Activated CD8-positive, alpha-beta T cell treated with anti-CD3 and anti-CD28 coated beads for 36 hours (primary cell): ENCODE measurements around the gene ADAMTS4. TPM values are rescaled to one million over a fixed set of nuclear protein-coding genes. Genes with fewer than 3 reads are reported as not detected.

Experiments
- ATAC-seq: fragments of 200-7000 bp; cut with Tn5 transposase; one replicate; pipeline ENCODE4 v1.10.0; 2021; ENCODE audit warnings: mild to moderate bottlenecking, moderate library complexity
- CTCF ChIA-PET: fragments of 350-600 bp; sonication (Branson Sonifier 250); formaldehyde crosslinking; loops from one replicate; lab custom pipeline; 2021; ENCODE audit warnings: antibody characterized with exemption; lab: Charles Lee
- POLR2A ChIA-PET: fragments of 350-600 bp; sonication (Branson Sonifier 250); formaldehyde crosslinking; loops from one replicate; lab custom pipeline; 2021; ENCODE audit warnings: antibody characterized with exemption; lab: Charles Lee
- DNase-seq: peaks from one replicate; pipeline ENCODE4 v3.0.0-alpha.2; 2020
- H3K27ac Mint-ChIP-seq: one replicate; pipeline ENCODE4 v1.8.0; 2021; ENCODE audit warnings: mild to moderate bottlenecking, mixed read lengths
- H3K27me3 Mint-ChIP-seq: one replicate; pipeline ENCODE4 v1.8.0; 2021; ENCODE audit warnings: mixed read lengths
- H3K36me3 Mint-ChIP-seq: one replicate; pipeline ENCODE4 v1.8.0; 2021; ENCODE audit warnings: low read depth, mixed read lengths
- H3K4me1 Mint-ChIP-seq: one replicate; pipeline ENCODE4 v1.8.0; 2021; ENCODE audit warnings: low read depth, mixed read lengths
- H3K4me3 Mint-ChIP-seq: one replicate; pipeline ENCODE4 v1.8.0; 2021; ENCODE audit warnings: mild to moderate bottlenecking, moderate library complexity, mixed read lengths
- H3K9me3 Mint-ChIP-seq: one replicate; pipeline ENCODE4 v1.8.0; 2021; ENCODE audit warnings: mixed read lengths
- intact Hi-C: fragments of 100-400 bp; cut with micrococcal nuclease; formaldehyde crosslinking; loops from one replicate; pipeline ENCODE4 v1.10.0; 2022
- total RNA-seq, 2 experiments: library from RNA; stranded (reverse); gene quantifications; one replicate each; pipeline ENCODE4 v1.2.3, GENCODE V29; 2021
- TF ChIP-seq, protein P1 (sequence below): fragments of 200-600 bp; IDR thresholded peaks from one replicate; pipeline ENCODE4 v1.8.0; 2022; ENCODE audit warnings: antibody characterized with exemption, mild to moderate bottlenecking

Gene ADAMTS4
- total RNA-seq, 2 experiments from 2014 or later: 1.1 to 1.8 TPM

DNA sequence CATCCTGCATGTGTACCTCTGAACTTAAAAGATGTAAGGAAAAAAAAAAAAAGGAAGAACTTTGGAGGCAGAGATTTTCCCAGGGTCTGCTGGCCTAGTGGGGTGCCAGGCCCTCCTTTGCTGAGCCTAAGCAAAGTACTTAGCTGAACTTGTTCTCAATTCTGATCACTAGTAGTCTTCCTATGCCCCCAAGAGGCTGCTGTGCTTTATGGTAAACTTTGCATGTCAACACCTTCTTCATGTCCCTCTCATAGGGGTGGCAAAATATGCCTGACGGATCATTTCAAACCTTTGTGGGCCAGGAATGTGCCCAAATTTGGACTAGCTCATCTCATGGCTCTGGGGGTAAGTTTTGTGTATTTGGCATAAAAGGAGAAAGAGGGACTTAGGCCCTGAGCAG lies 41.0 kb downstream of the ADAMTS4 start:
- Mint-ChIP-seq H3K27ac (peak overlapping the region; percentile 9), H3K36me3 (peaks cover 23% of the 10 kb centered on the region), H3K27me3 (no peaks in the 10 kb centered on the region), H3K4me3 (no peak overlapping the region), H3K4me1 (peaks cover 52% of the 10 kb centered on the region), H3K9me3 (no peaks in the 10 kb centered on the region)
- CTCF ChIA-PET: interaction anchor here (0.9 to 1.7 kb wide), 10 partner anchors 8 to 86 kb away, joined by 3 to 7 read pairs (median 4); partner anchors contain the start of genes NIT1, PFDN2, PPOX and TOMM40L
- POLR2A ChIA-PET: interaction anchor here (0.6 to 2.4 kb wide), 6 partner anchors 9 to 98 kb away, joined by 3 to 15 read pairs (median 3); partner anchors contain the start of gene PPOX
- DNase-seq (no peak), ATAC-seq (no peak)
- TF ChIP-seq, protein P1, sequence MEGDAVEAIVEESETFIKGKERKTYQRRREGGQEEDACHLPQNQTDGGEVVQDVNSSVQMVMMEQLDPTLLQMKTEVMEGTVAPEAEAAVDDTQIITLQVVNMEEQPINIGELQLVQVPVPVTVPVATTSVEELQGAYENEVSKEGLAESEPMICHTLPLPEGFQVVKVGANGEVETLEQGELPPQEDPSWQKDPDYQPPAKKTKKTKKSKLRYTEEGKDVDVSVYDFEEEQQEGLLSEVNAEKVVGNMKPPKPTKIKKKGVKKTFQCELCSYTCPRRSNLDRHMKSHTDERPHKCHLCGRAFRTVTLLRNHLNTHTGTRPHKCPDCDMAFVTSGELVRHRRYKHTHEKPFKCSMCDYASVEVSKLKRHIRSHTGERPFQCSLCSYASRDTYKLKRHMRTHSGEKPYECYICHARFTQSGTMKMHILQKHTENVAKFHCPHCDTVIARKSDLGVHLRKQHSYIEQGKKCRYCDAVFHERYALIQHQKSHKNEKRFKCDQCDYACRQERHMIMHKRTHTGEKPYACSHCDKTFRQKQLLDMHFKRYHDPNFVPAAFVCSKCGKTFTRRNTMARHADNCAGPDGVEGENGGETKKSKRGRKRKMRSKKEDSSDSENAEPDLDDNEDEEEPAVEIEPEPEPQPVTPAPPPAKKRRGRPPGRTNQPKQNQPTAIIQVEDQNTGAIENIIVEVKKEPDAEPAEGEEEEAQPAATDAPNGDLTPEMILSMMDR: no peak
- intact Hi-C loops: no loop called here

DNA sequence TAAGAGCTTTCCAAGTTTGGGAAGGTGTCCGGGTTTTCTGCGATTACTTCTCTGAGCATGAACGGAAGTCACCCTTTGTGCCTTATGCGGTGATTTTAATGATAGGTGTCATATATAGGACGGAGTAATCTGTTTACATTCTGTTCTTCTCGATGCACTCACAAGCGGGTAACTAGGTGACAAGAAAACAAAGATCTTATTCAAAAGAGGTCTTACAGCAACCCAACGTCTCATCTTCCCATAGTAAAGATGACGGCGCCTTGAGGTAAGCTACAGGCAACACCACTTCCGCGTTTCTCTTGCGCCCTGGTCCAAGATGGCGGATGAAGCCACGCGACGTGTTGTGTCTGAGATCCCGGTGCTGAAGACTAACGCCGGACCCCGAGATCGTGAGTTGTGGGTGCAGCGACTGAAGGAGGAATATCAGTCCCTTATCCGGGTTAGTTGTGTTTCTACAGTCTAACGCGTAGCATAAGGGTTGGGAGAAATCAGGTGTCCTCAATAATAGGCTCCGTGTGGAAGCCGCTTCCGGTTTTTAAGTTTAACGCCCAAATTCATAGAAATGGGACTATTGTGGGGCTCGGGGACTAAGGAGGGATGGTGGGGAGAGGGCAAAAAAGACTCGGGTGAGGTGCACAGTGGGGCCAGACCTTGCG lies 45.0 kb downstream of the ADAMTS4 start, which contains the start of gene UFC1:
Gene UFC1 (plus strand): TSS at position 297 of the 656 bp plus-strand sequence. CDS start 20 bp downstream, at position 317.
- Mint-ChIP-seq H3K4me1 (peaks cover 19% of the 10 kb centered on the region), H3K36me3 (peaks cover 12% of the 10 kb centered on the region), H3K4me3 (peak within 1 kb of the TSS; percentile 95), H3K9me3 (no peaks in the 10 kb centered on the region), H3K27me3 (no peaks in the 10 kb centered on the region), H3K27ac (peak within 1 kb of the TSS; percentile 99)
- TF ChIP-seq, protein P1: no peak
- peak; percentile 95 for ATAC-seq
- CTCF ChIA-PET: interaction anchor here (0.7 to 5.5 kb wide), 6 partner anchors 11 to 317 kb away, joined by 3 to 50 read pairs (median 4); partner anchors contain the start of genes PPOX and TOMM40L
- DNase-seq: peak; percentile 90
- intact Hi-C loops: no loop called here
- POLR2A ChIA-PET: interaction anchor here (0.6 to 4.1 kb wide), 18 partner anchors 11 to 181 kb away, joined by 3 to 34 read pairs (median 4); partner anchors contain the start of genes ARHGAP30, B4GALT3, DEDD and PPOX

- POLR2A ChIA-PET: interaction anchor here (0.6 to 4.1 kb wide), 18 partner anchors 12 to 180 kb away, joined by 3 to 34 read pairs (median 4); partner anchors contain the start of genes ARHGAP30, B4GALT3, DEDD and PPOX
- peak overlapping the region; percentile 95 for H3K4me3 Mint-ChIP-seq
- H3K9me3 Mint-ChIP-seq: no peaks in the 10 kb centered on the region
- peak overlapping the region; percentile 99 for H3K27ac Mint-ChIP-seq
- H3K36me3 Mint-ChIP-seq: peaks cover 11% of the 10 kb centered on the region
- DNase-seq: no peak
- peaks cover 13% of the 10 kb centered on the region for H3K4me1 Mint-ChIP-seq
- TF ChIP-seq, protein P1: no peak
- intact Hi-C loops: no loop called here
- CTCF ChIA-PET: interaction anchor here (0.7 to 5.5 kb wide), 4 partner anchors 12 to 316 kb away, joined by 3 to 50 read pairs (median 3); partner anchors contain the start of genes PPOX and TOMM40L
- H3K27me3 Mint-ChIP-seq: no peaks in the 10 kb centered on the region
- peak; percentile 7 for ATAC-seq
Measured at GRCh38 chr1:161153176-161153575, 45.7 kb downstream of the ADAMTS4 start.

DNA sequence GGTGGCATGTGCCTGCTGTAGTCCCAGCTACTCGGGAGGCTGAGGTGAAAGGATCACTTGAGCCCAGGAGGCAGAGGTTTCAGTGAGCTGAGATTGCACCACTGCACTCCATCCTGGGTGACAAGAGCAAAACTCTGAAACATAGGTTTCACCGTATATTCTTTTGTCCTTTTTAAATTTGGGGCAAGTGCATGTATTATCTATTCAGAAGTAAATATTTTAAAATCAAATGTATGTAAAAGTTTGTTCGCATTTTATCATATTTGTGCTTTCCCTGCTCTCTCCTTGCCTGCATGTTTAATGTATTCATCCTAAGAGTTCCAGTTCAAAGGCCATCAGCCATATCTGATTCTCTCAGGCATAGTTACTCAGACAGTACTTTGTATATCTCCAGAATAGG lies 53.0 kb downstream of the ADAMTS4 start:
- intact Hi-C loops: no loop called here
- TF ChIP-seq, protein P1: no peak
- Mint-ChIP-seq H3K4me1 (no peaks in the 10 kb centered on the region), H3K36me3 (no peaks in the 10 kb centered on the region), H3K27me3 (no peaks in the 10 kb centered on the region), H3K9me3 (no peaks in the 10 kb centered on the region), H3K27ac (no peak overlapping the region), H3K4me3 (no peak overlapping the region)
- ChIA-PET CTCF (interaction anchor here (0.8 kb wide), 3 partner anchors 20 to 148 kb away, joined by 3 read pairs; partner anchors contain the start of gene PPOX), POLR2A (no interaction called here)
- DNase-seq (no peak), ATAC-seq (no peak)
